MM.1S (cell line): ENCODE data around the gene APOBEC3A.

Experiments
- DNase-seq: peaks from one replicate; pipeline ENCODE4 v3.0.0-alpha.2; 2015
- H2AFZ ChIP-seq: fragments of 300-600 bp; sonication (generic); 2 replicates; pipeline ENCODE4 v1.6.0; 2016; ENCODE audit warnings: antibody characterized with exemption, low read length
- H3F3A ChIP-seq: fragments of 300-600 bp; sonication (generic); 2 replicates; pipeline ENCODE4 v1.6.1; 2016; ENCODE audit warnings: mild to moderate bottlenecking, antibody characterized with exemption, low read length, moderate library complexity, mixed read lengths; ENCODE audit not compliant: insufficient read depth
- H3K27ac ChIP-seq: fragments of 300-600 bp; sonication (generic); 2 replicates; pipeline ENCODE4 v1.5.1; 2016; ENCODE audit warnings: mild to moderate bottlenecking, low read length
- H3K27me3 ChIP-seq: fragments of 300-600 bp; sonication (generic); replicated peaks from 2 replicates; pipeline ENCODE4 v1.6.0; 2016; ENCODE audit warnings: low read length; ENCODE audit not compliant: insufficient read depth
- H3K36me3 ChIP-seq: fragments of 300-600 bp; sonication (generic); replicated peaks from 2 replicates; pipeline ENCODE4 v1.6.1; 2016; ENCODE audit warnings: mild to moderate bottlenecking, low read length, mixed read lengths; ENCODE audit not compliant: insufficient read depth
- H3K4me1 ChIP-seq: fragments of 300-600 bp; sonication (generic); 2 replicates; pipeline ENCODE4 v1.6.1; 2016; ENCODE audit warnings: low read length, mixed read lengths
- H3K4me2 ChIP-seq: fragments of 300-600 bp; sonication (generic); 2 replicates; pipeline ENCODE4 v1.6.0; 2016; ENCODE audit warnings: low read depth, low read length
- H3K4me3 ChIP-seq: fragments of 300-600 bp; sonication (generic); 2 replicates; pipeline ENCODE4 v1.5.1; 2016; ENCODE audit warnings: low read length, mixed read lengths
- H3K79me2 ChIP-seq: fragments of 300-600 bp; sonication (generic); 2 replicates; pipeline ENCODE4 v1.6.1; 2016; ENCODE audit warnings: mixed run types, low read length, mixed read lengths
- H3K9ac ChIP-seq: fragments of 300-600 bp; sonication (generic); 2 replicates; pipeline ENCODE4 v1.6.1; 2016; ENCODE audit warnings: low read length, mixed read lengths
- H3K9me2 ChIP-seq: fragments of 300-600 bp; sonication (generic); replicated peaks from 2 replicates; pipeline ENCODE4 v1.6.1; 2016; ENCODE audit warnings: mild to moderate bottlenecking, low read length, mixed read lengths; ENCODE audit not compliant: insufficient read depth
- H3K9me3 ChIP-seq: fragments of 300-600 bp; sonication (generic); replicated peaks from 2 replicates; pipeline ENCODE4 v1.6.1; 2016; ENCODE audit warnings: mild to moderate bottlenecking, low read length, mixed read lengths; ENCODE audit not compliant: insufficient read depth
- H4K20me1 ChIP-seq: fragments of 300-600 bp; sonication (generic); 2 replicates; pipeline ENCODE4 v1.6.1; 2016; ENCODE audit warnings: mild to moderate bottlenecking, low read length, moderate library complexity, mixed read lengths; ENCODE audit not compliant: insufficient read depth
- CTCF ChIP-seq: fragments of 300-600 bp; sonication (generic); IDR thresholded peaks from 2 replicates; pipeline ENCODE4 v1.5.1; 2016; ENCODE audit warnings: antibody characterized with exemption, low read length, mixed read lengths
- EZH2 ChIP-seq: fragments of 300-600 bp; sonication (generic); optimal IDR thresholded peaks from 2 replicates; pipeline ENCODE3; 2017; ENCODE audit warnings: low read depth, mild to moderate bottlenecking, antibody characterized with exemption, low read length, mixed read lengths
- EZH2phosphoT487 ChIP-seq: fragments of 300-600 bp; sonication (generic); IDR thresholded peaks from 2 replicates; pipeline ENCODE4 v1.6.1; 2018; ENCODE audit warnings: antibody characterized with exemption, low read length

The APOBEC3A gene

GRCh38 chr22:38955250-38955905, 2.0 kb upstream of the APOBEC3A start:
- no peaks in the 10 kb centered on the region for H3K9me3 ChIP-seq
- no peaks in the 10 kb centered on the region for H3K79me2 ChIP-seq
- TF ChIP-seq EZH2phosphoT487 (no peak), EZH2 (no peak), CTCF (no peak)
- H3K9me2 ChIP-seq, result no peaks in the 10 kb centered on the region
- H3K27ac ChIP-seq, result no peak overlapping the region
- no peaks in the 10 kb centered on the region for H3K27me3 ChIP-seq
- no peaks in the 10 kb centered on the region for H4K20me1 ChIP-seq
- DNase-seq, result no peak
- H2AFZ ChIP-seq, result no peak overlapping the region
- H3K9ac ChIP-seq, result no peak overlapping the region
- H3F3A ChIP-seq, result no peaks in the 10 kb centered on the region
- peaks cover 22% of the 10 kb centered on the region for H3K4me1 ChIP-seq
- no peak overlapping the region for H3K4me2 ChIP-seq
- no peaks in the 10 kb centered on the region for H3K36me3 ChIP-seq
- H3K4me3 ChIP-seq, result no peak overlapping the region

GRCh38 chr22:38955926-38956325, 1.5 kb upstream of the APOBEC3A start:
- no peaks in the 10 kb centered on the region for H3K27me3 ChIP-seq
- no peak overlapping the region for H2AFZ ChIP-seq
- no peak overlapping the region for H3K4me3 ChIP-seq
- H3K9ac ChIP-seq, result no peak overlapping the region
- no peaks in the 10 kb centered on the region for H3K79me2 ChIP-seq
- no peaks in the 10 kb centered on the region for H3K9me3 ChIP-seq
- H3K4me1 ChIP-seq, result peaks cover 22% of the 10 kb centered on the region
- H4K20me1 ChIP-seq, result no peaks in the 10 kb centered on the region
- no peaks in the 10 kb centered on the region for H3K9me2 ChIP-seq
- no peak for DNase-seq
- H3F3A ChIP-seq, result no peaks in the 10 kb centered on the region
- H3K27ac ChIP-seq, result no peak overlapping the region
- H3K36me3 ChIP-seq, result no peaks in the 10 kb centered on the region
- TF ChIP-seq EZH2 (no peak), CTCF (no peak), EZH2phosphoT487 (no peak)
- no peak overlapping the region for H3K4me2 ChIP-seq

- Histone ChIP-seq H3K9me2 (no peaks in the 10 kb centered on the region), H3K9me3 (no peaks in the 10 kb centered on the region), H3K4me3 (no peak overlapping the region), H3K4me2 (no peak overlapping the region), H3K9ac (no peak overlapping the region), H3K4me1 (peaks cover 22% of the 10 kb centered on the region), H3K79me2 (no peaks in the 10 kb centered on the region), H3K27me3 (no peaks in the 10 kb centered on the region), H2AFZ (no peak overlapping the region), H3F3A (no peaks in the 10 kb centered on the region), H4K20me1 (no peaks in the 10 kb centered on the region), H3K27ac (no peak overlapping the region), H3K36me3 (no peaks in the 10 kb centered on the region)
- TF ChIP-seq EZH2phosphoT487, result no peak
- TF ChIP-seq EZH2, result no peak
- TF ChIP-seq CTCF, result no peak
- DNase-seq, result no peak
Observed at GRCh38 chr22:38956551-38956950, 858 bp upstream of the APOBEC3A start.
